Measurements from ENCODE around the gene KCTD2. TPM values are rescaled to one million over a fixed set of nuclear protein-coding genes. Genes with fewer than 3 reads are reported as not detected.

KCTD2 gene
- total and polyA plus RNA-seq, 2 of the 13 experiments (the other 11 are each of a cell fraction or from before 2014, with no cell fraction given): 28.3 to 32.6 TPM

- no peak for TF ChIP-seq LRRFIP1 (CRISPR knock-in tag; conservative IDR thresholded peaks at IDR 0.05)
- no peak for TF ChIP-seq GMEB2 (CRISPR knock-in tag; IDR thresholded peaks at IDR 0.05; ENCODE audit: low read depth)
- TF ChIP-seq ZNF224 (CRISPR knock-in tag; IDR thresholded peaks at IDR 0.05): 0 out of 2 replicates have a peak, but pooled peaks have one; percentile 33
- TF ChIP-seq GATA4 (IDR thresholded peaks at IDR 0.05; ENCODE audit: borderline replicate concordance, low read depth): no peak; the same call in 1 of the 2 replicates
- TF ChIP-seq REPIN1 (CRISPR knock-in tag; IDR thresholded peaks at IDR 0.05; ENCODE audit: borderline replicate concordance, low read depth): no peak; the same call in 1 of the 2 replicates
- no peak for TF ChIP-seq ZNF841 (CRISPR knock-in tag; IDR thresholded peaks at IDR 0.05; ENCODE audit: borderline replicate concordance)
- TF ChIP-seq RELA (CRISPR knock-in tag; IDR thresholded peaks at IDR 0.05): no peak
- TF ChIP-seq ZNF510 (CRISPR knock-in tag; IDR thresholded peaks at IDR 0.05; ENCODE audit: low read depth): no peak
- no peak for TF ChIP-seq EHMT2 (IDR thresholded peaks at IDR 0.05; ENCODE audit: borderline replicate concordance, low read depth, low read length)
- peak; percentile 42; the same call in 1 of the 2 replicates for TF ChIP-seq KDM5B (CRISPR knock-in tag; IDR thresholded peaks at IDR 0.05; ENCODE audit: borderline replicate concordance)
- peak; percentile 7; the same call in 1 of the 2 replicates for TF ChIP-seq BHLHE40 (IDR thresholded peaks at IDR 0.05; ENCODE audit: low read length)
- TF ChIP-seq SRSF4 (IDR thresholded peaks at IDR 0.05; ENCODE audit: low read depth, low read length, poor library complexity, severe bottlenecking): no peak
- TF ChIP-seq NFE2L1 (CRISPR knock-in tag; IDR thresholded peaks at IDR 0.05; ENCODE audit: borderline replicate concordance): no peak
- no peak for TF ChIP-seq REL (CRISPR knock-in tag; conservative IDR thresholded peaks at IDR 0.05)
- no peak for TF ChIP-seq ZNF234 (CRISPR knock-in tag; conservative IDR thresholded peaks at IDR 0.05)
- TF ChIP-seq ZFP41 (CRISPR knock-in tag; IDR thresholded peaks at IDR 0.05; ENCODE audit: borderline replicate concordance): no peak
- no peak for TF ChIP-seq RARG (CRISPR knock-in tag; IDR thresholded peaks at IDR 0.05; ENCODE audit: low read depth)
- no peak for TF ChIP-seq MAZ (IDR thresholded peaks at IDR 0.05; ENCODE audit: borderline replicate concordance, low read depth, low read length)
- peak; percentile 23; the same call in 1 of the 2 replicates for TF ChIP-seq MAZ (CRISPR knock-in tag; IDR thresholded peaks at IDR 0.05; ENCODE audit: low read depth)
- TF ChIP-seq HOXA7 (CRISPR knock-in tag; IDR thresholded peaks at IDR 0.05): no peak
- no peak for TF ChIP-seq SNAPC5 (CRISPR knock-in tag; IDR thresholded peaks at IDR 0.05; ENCODE audit: borderline replicate concordance)
- TF ChIP-seq CSRNP2 (CRISPR knock-in tag; conservative IDR thresholded peaks at IDR 0.05; ENCODE audit: low read depth): no peak
- no peak for TF ChIP-seq ZNF589 (CRISPR knock-in tag; conservative IDR thresholded peaks at IDR 0.05)
- TF ChIP-seq RAD51 (IDR thresholded peaks at IDR 0.05; ENCODE audit: borderline replicate concordance): no peak
- TF ChIP-seq AKAP8 (CRISPR knock-in tag; IDR thresholded peaks at IDR 0.05): no peak; the same call in 1 of the 2 replicates
Observed at GRCh38 chr17:75084039-75084660, 37.1 kb downstream of the KCTD2 start (continued).

Data from HepG2 (cell line).